Renal pelvis (tissue), 4 donors: ENCODE measurements around the gene PROC. TPM values are rescaled to one million over a fixed set of nuclear protein-coding genes. Genes with fewer than 3 reads are reported as not detected.

Source experiments
- DNase-seq: peaks from one replicate; pipeline ENCODE4 v3.0.0-alpha.2; 2013
- polyA plus RNA-seq, 3 donors: library from polyadenylated mRNA; unstranded; fragments of 120-200 nt; gene quantifications; one replicate each; pipeline ENCODE4 v1.2.1, GENCODE V29; 2013; ENCODE audit not compliant: insufficient read length in 3 of 3

PROC gene
- polyA plus RNA-seq, 3 donors, result 2.9 to 7.6 (median 6.5) TPM

- DNase-seq, result no peak
Measured at GRCh38 chr2:127455566-127456493, 37.6 kb downstream of the PROC start.

- no peak for DNase-seq
Measured at GRCh38 chr2:127456960-127457359, 38.7 kb downstream of the PROC start.

GRCh38 chr2:127462461-127462860 lies 44.2 kb downstream of the PROC start:
- no peak for DNase-seq

GRCh38 chr2:127463155-127463991 lies 45.1 kb downstream of the PROC start:
- no peak for DNase-seq

GRCh38 chr2:127464470-127465257 lies 46.4 kb downstream of the PROC start:
- DNase-seq, result no peak

GRCh38 chr2:127465258-127465657 lies 47.0 kb downstream of the PROC start:
- no peak for DNase-seq

GRCh38 chr2:127469051-127469450 lies 50.8 kb downstream of the PROC start:
- DNase-seq, result no peak

- DNase-seq, result no peak
Measured at GRCh38 chr2:127469974-127470373, 51.7 kb downstream of the PROC start.

GRCh38 chr2:127471286-127471988 lies 53.2 kb downstream of the PROC start:
- no peak for DNase-seq

- no peak for DNase-seq
Measured at GRCh38 chr2:127472268-127472667, 54.0 kb downstream of the PROC start.

- DNase-seq, result no peak
Measured at GRCh38 chr2:127475788-127476187, 57.6 kb downstream of the PROC start.

Other genes starting within 250 kb of the PROC start
- 10 to 100 TPM in 1 of 3 donors, 1 to 10 TPM in 2; 5.3 to 11.5 (median 9.5) TPM for gene CYP27C1, start 198.1 kb upstream of the PROC start, polyA plus RNA-seq
- 10 to 100 TPM; 67.7 to 75.0 (median 67.7) TPM for gene ERCC3, start 124.3 kb upstream of the PROC start, polyA plus RNA-seq
- 10 to 100 TPM; 24.7 to 30.9 (median 29.4) TPM for gene MAP3K2, start 30.5 kb upstream of the PROC start, polyA plus RNA-seq
- gene IWS1, start 108.1 kb downstream of the PROC start, polyA plus RNA-seq, result 10 to 100 TPM; 64.0 to 77.2 (median 67.8) TPM
- gene MYO7B, start 117.3 kb downstream of the PROC start, polyA plus RNA-seq, result 10 to 100 TPM; 24.0 to 32.4 (median 29.5) TPM
- 1 to 10 TPM in 2 of 3 donors, under 1 TPM in 1; 0.95 to 1.9 (median 1.3) TPM for gene GPR17, start 227.7 kb downstream of the PROC start, polyA plus RNA-seq